Natural killer cell (primary cell): ENCODE data around the gene VWA3B. TPM values are rescaled to one million over a fixed set of nuclear protein-coding genes. Genes with fewer than 3 reads are reported as not detected.

Source experiments
- ATAC-seq, 3 donors: fragments of 150-1000 bp in 2 of 3; fragments of 200-7000 bp in 1 of 3; cut with Tn5 transposase; 1 replicate in 1 of 3; 2 replicates in 2 of 3; pipeline ENCODE4 v1.10.0; 2021; ENCODE audit warnings: mild to moderate bottlenecking in 2 of 3, moderate library complexity in 2 of 3
- DNase-seq, 2 donors: peaks; one replicate each; pipeline versions ENCODE4 v3.0.0 to v3.0.0-alpha.2; 2013 to 2021; ENCODE audit warnings: mixed read lengths in 1 of 2
- H3K27ac ChIP-seq: one replicate; pipeline ENCODE4 v1.5.1; 2013; ENCODE audit warnings: mild to moderate bottlenecking, low read length
- H3K27me3 ChIP-seq: one replicate; pipeline ENCODE4 v1.6.1; 2013; ENCODE audit warnings: low read length; ENCODE audit not compliant: control insufficient read depth, insufficient read depth
- H3K36me3 ChIP-seq: one replicate; pipeline ENCODE4 v1.6.1; 2013; ENCODE audit warnings: low read length; ENCODE audit not compliant: control insufficient read depth, insufficient read depth
- H3K4me1 ChIP-seq: one replicate; pipeline ENCODE4 v1.6.1; 2013; ENCODE audit warnings: low read length; ENCODE audit not compliant: control insufficient read depth, insufficient read depth
- H3K4me3 ChIP-seq: one replicate; pipeline ENCODE4 v1.5.1; 2013; ENCODE audit warnings: low read length
- H3K9me3 ChIP-seq: one replicate; pipeline ENCODE4 v1.6.1; 2013; ENCODE audit warnings: low read length; ENCODE audit not compliant: control insufficient read depth, insufficient read depth
- H3K27ac Mint-ChIP-seq, 2 donors: one replicate each; pipeline ENCODE4 v1.8.0; 2022; ENCODE audit warnings: mild to moderate bottlenecking in 2 of 2, mixed read lengths in 2 of 2, moderate library complexity in 1 of 2
- H3K27me3 Mint-ChIP-seq, 2 donors: one replicate each; pipeline ENCODE4 v1.8.0; 2022; ENCODE audit warnings: low read depth in 2 of 2, mixed read lengths in 2 of 2
- H3K36me3 Mint-ChIP-seq: one replicate; pipeline ENCODE4 v1.8.0; 2022; ENCODE audit warnings: mixed read lengths
- H3K4me1 Mint-ChIP-seq, 2 donors: one replicate each; pipeline ENCODE4 v1.8.0; 2022; ENCODE audit warnings: mixed read lengths in 2 of 2
- H3K4me3 Mint-ChIP-seq: one replicate; pipeline ENCODE4 v1.8.0; 2022; ENCODE audit warnings: mild to moderate bottlenecking, moderate library complexity, mixed read lengths
- H3K9me3 Mint-ChIP-seq, 2 donors: one replicate each; pipeline ENCODE4 v1.8.0; 2022; ENCODE audit warnings: mixed read lengths in 2 of 2
- WGBS: methylation state at CpG from one replicate; pipeline ENCODE4 v1.1.7; 2013; ENCODE audit warnings: missing lambda C conversion rate; ENCODE audit not compliant: insufficient coverage; 5-methylcytosine and 5-hydroxymethylcytosine counted together
- intact Hi-C: fragments of 100-400 bp; cut with micrococcal nuclease; formaldehyde crosslinking; loops from one replicate; pipeline ENCODE4 v1.14.2; 2022
- total RNA-seq, 4 donors: library from RNA; stranded (reverse); fragments of 120-200 nt in 1 of 4; gene quantifications; one replicate each; pipeline versions ENCODE4 v1.2.3 to v1.2.4, GENCODE V29; 2013 to 2022
- TF ChIP-seq, protein P1 (sequence below): fragments of 200-600 bp; IDR thresholded peaks from one replicate; pipeline ENCODE4 v1.8.0; 2022; ENCODE audit warnings: antibody characterized with exemption

The VWA3B gene
- total RNA-seq, 3 donors from 2014 or later (not counting 1 experiment from before 2014, with no cell fraction given) = not detected

GRCh38 chr2:98063291-98063854 lies 23.6 kb upstream of the VWA3B start:
- Mint-ChIP-seq H3K4me1 (no peaks in the 10 kb centered on the region), H3K9me3 (no peaks in the 10 kb centered on the region), H3K36me3 (no peaks in the 10 kb centered on the region), H3K4me3 (no peak overlapping the region), H3K27ac (no peak overlapping the region), H3K27me3 (peaks cover 0 to 12% of the 10 kb centered on the region in 2 donors)
- intact Hi-C loops = no loop called here
- Histone ChIP-seq H3K27me3 (peaks cover 8% of the 10 kb centered on the region), H3K4me1 (no peaks in the 10 kb centered on the region), H3K36me3 (no peaks in the 10 kb centered on the region), H3K4me3 (no peak overlapping the region), H3K9me3 (no peaks in the 10 kb centered on the region), H3K27ac (no peak overlapping the region)
- WGBS = 81% methylated on average over 4 of the region's 4 CpGs
- no peak for ATAC-seq
- no peak for DNase-seq
- TF ChIP-seq, protein P1, sequence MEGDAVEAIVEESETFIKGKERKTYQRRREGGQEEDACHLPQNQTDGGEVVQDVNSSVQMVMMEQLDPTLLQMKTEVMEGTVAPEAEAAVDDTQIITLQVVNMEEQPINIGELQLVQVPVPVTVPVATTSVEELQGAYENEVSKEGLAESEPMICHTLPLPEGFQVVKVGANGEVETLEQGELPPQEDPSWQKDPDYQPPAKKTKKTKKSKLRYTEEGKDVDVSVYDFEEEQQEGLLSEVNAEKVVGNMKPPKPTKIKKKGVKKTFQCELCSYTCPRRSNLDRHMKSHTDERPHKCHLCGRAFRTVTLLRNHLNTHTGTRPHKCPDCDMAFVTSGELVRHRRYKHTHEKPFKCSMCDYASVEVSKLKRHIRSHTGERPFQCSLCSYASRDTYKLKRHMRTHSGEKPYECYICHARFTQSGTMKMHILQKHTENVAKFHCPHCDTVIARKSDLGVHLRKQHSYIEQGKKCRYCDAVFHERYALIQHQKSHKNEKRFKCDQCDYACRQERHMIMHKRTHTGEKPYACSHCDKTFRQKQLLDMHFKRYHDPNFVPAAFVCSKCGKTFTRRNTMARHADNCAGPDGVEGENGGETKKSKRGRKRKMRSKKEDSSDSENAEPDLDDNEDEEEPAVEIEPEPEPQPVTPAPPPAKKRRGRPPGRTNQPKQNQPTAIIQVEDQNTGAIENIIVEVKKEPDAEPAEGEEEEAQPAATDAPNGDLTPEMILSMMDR = no peak

GRCh38 chr2:98065808-98066207 lies 21.2 kb upstream of the VWA3B start:
- no peaks in the 10 kb centered on the region for H3K4me1 ChIP-seq
- no peak overlapping the region for H3K4me3 Mint-ChIP-seq
- no peaks in the 10 kb centered on the region for H3K9me3 Mint-ChIP-seq
- H3K9me3 ChIP-seq = no peaks in the 10 kb centered on the region
- no peaks in the 10 kb centered on the region for H3K4me1 Mint-ChIP-seq
- H3K27ac ChIP-seq = no peak overlapping the region
- H3K36me3 ChIP-seq = no peaks in the 10 kb centered on the region
- H3K36me3 Mint-ChIP-seq = no peaks in the 10 kb centered on the region
- TF ChIP-seq, protein P1 = no peak
- no peak for ATAC-seq
- H3K4me3 ChIP-seq = no peak overlapping the region
- no peak overlapping the region for H3K27ac Mint-ChIP-seq
- WGBS = 95% methylated on average over 4 of the region's 4 CpGs
- DNase-seq = no peak
- intact Hi-C loops = no loop called here
- H3K27me3 Mint-ChIP-seq = peaks cover 0 to 10% of the 10 kb centered on the region in 2 donors
- peaks cover 8% of the 10 kb centered on the region for H3K27me3 ChIP-seq

GRCh38 chr2:98067160-98067559 lies 19.8 kb upstream of the VWA3B start:
- H3K4me1 ChIP-seq = no peaks in the 10 kb centered on the region
- no peak overlapping the region for H3K4me3 Mint-ChIP-seq
- no peaks in the 10 kb centered on the region for H3K9me3 Mint-ChIP-seq
- H3K27me3 Mint-ChIP-seq = peaks cover 0 to 10% of the 10 kb centered on the region in 2 donors
- no peak overlapping the region for H3K4me3 ChIP-seq
- no peaks in the 10 kb centered on the region for H3K9me3 ChIP-seq
- 89% methylated on average over 5 of the region's 5 CpGs for WGBS
- no peak for ATAC-seq
- TF ChIP-seq, protein P1 = no peak
- H3K36me3 Mint-ChIP-seq = no peaks in the 10 kb centered on the region
- H3K27ac ChIP-seq = no peak overlapping the region
- peaks cover 8% of the 10 kb centered on the region for H3K27me3 ChIP-seq
- no peaks in the 10 kb centered on the region for H3K36me3 ChIP-seq
- intact Hi-C loops = no loop called here
- H3K4me1 Mint-ChIP-seq = no peaks in the 10 kb centered on the region
- H3K27ac Mint-ChIP-seq = no peak overlapping the region
- no peak for DNase-seq

DNA sequence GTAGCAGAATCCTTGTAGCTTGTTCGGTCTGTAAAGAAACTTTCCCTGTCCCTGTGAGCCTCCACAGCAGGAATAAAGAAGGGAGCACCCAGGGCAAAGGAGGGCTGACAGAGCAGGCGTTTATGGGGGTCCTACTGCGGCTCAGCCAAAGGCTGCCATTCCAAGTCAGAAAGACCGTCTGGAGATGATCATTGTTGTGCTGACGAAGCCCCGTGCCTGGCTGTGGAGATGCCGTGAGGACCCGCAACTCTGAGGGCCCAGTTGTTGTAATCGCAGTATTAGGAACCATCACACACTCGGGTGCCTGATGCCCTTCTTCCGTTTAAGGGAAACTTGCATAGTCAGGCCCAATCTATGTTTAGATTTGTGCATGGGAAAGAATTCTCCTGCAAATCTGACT lies 16.9 kb upstream of the VWA3B start:
- H3K4me1 Mint-ChIP-seq = no peaks in the 10 kb centered on the region
- no peaks in the 10 kb centered on the region for H3K9me3 ChIP-seq
- no peak overlapping the region for H3K4me3 Mint-ChIP-seq
- peaks cover 6 to 9% of the 10 kb centered on the region in 2 donors for H3K27me3 Mint-ChIP-seq
- no peaks in the 10 kb centered on the region for H3K9me3 Mint-ChIP-seq
- H3K4me3 ChIP-seq = no peak overlapping the region
- intact Hi-C loops = no loop called here
- DNase-seq (no peak), ATAC-seq (no peak)
- H3K36me3 Mint-ChIP-seq = no peaks in the 10 kb centered on the region
- TF ChIP-seq, protein P1 = no peak
- 87% methylated on average over 11 of the region's 11 CpGs for WGBS
- no peak overlapping the region for H3K27ac ChIP-seq
- H3K4me1 ChIP-seq = no peaks in the 10 kb centered on the region
- H3K27ac Mint-ChIP-seq = no peak overlapping the region
- no peaks in the 10 kb centered on the region for H3K36me3 ChIP-seq
- no peaks in the 10 kb centered on the region for H3K27me3 ChIP-seq
